ENCODE results near the gene CATSPERB.
"Not testable (repeated sequence)": the region's sequence is repeated elsewhere in the genome, so short reads cannot be mapped to it uniquely, and the experiment has no call there.

Gene CATSPERB

DNA sequence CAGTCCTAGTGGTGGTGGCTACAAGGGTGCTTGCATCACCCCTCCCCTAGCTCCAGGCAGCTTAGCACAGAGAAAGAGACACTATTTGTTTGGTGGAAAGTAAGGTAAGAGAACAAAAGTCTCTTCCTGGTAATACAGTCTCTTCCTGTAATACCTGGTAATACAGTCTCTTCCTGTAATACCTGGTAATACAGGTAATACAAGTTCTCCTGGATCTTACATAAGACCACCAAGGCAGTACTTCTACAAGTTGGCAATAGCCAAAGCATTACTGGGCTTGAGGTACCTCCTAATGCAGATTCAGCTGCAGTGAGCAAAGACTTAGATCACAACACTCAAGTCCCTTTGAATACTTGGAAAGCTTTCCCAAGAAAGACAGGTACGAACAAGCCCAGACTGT, 77.0 kb downstream of the CATSPERB start:
- no peak for FAIRE-seq

DNA sequence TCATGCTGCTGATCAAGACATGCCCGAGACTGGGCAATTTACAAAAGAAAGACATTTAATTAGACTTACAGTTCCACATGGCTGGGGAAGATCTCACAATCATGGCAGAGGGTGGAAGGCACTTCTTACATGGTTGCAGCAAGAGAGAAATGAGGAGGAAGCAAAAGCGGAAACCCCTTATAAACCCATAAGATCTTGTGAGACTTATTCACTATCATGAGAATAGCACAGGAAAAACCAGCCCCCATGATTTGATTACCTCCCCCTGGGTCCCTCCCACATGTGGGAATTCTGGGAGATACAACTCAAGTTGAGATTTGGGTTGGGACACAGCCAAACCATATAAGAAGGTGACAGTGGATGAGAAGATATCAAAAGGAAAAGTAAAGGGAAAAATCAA, 78.4 kb downstream of the CATSPERB start:
- FAIRE-seq: no peak

DNA sequence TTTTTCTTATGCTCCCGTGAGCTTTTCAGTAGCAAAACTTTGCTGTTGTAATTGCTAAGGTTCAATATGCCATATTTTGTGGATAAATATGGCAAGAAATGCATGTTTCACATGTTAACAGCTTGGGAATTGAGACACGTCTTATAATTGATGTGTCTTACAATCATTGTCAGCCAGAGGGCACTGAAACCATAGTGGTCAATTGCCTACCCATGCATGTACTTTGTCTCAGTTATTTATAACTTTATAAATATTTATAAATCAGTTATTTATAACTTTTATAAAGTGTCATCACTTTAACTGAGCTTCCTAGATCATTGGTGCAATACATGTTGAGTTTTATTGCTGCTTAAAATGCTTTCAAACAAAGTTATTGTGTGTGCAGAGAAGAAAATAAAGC, 82.0 kb downstream of the CATSPERB start:
- FAIRE-seq: no peak

DNA sequence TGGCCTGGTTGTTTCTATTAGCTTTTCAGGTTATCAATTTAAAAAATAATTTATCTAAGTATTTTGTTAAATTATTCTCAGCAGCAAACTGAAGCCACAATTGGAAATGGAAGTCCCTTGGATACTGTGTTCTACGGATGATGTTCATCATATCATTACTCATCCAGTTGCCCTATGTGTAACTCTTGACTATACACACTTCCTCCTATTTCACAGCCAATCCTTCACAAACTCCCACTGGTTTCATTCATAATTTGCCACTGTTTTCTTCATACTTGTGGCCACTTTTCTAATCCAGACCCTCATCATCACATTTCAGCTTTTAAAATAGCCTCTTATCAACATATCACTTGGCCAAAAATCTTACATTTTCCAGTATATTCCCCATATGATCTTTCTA, 84.0 kb downstream of the CATSPERB start:
- FAIRE-seq: no peak

DNA sequence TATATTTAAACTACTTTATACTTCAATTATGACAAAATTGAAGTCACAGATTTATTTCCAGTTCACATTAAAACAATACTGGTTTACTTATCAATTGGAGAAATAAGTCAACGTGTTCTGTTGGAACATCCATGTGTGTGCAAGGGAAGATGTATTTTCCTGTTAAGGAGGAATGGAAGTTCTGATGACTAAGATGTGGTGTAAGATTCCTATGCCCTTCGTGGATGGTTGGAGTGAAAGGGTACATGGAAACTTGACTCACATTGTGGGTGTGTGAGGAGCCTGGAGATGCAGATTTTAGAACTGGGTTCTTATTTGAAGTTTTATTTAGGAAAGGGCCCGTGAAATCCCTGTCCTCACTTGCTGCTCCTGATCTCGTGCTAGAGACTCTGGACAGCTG, 95.3 kb downstream of the CATSPERB start:
- FAIRE-seq: no peak

DNA sequence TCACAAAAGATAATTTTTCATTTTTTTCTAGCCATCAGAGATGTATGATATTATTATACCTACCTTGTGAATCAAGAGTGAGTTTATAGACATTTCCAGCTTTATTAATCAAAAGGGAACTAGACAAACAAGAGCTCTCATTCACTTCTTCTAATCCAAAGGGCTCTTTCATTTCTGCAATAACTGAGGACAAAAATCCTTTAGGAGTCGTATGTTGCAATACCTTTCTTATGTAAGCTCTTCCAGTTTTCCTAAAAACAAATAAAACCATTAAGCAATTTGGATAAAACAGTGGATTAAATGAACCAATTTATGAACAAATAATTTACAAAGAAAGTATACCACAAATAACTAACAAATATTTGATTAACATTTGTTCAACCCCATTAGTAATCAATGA, 107.1 kb downstream of the CATSPERB start:
- FAIRE-seq: no peak

DNA sequence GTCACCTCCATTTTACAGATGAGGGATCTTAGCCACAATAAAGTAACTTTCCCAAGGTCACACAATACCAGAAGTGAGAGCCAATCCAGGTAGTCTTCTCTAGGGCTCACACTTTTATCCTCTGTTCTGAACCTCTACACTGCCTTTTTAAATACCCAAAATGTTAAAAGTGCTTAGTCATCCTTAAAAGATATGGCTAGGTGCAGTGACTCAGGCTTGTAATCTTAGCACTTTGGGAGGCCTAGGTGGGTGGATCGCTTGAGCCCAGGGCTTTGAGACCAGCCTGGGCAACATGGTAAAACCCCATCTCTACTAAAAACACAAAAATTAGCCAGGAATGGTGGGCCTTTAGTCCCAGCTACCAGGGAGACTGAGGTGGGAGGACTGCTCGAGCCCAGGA, 117.7 kb downstream of the CATSPERB start:
- no peak for FAIRE-seq

DNA sequence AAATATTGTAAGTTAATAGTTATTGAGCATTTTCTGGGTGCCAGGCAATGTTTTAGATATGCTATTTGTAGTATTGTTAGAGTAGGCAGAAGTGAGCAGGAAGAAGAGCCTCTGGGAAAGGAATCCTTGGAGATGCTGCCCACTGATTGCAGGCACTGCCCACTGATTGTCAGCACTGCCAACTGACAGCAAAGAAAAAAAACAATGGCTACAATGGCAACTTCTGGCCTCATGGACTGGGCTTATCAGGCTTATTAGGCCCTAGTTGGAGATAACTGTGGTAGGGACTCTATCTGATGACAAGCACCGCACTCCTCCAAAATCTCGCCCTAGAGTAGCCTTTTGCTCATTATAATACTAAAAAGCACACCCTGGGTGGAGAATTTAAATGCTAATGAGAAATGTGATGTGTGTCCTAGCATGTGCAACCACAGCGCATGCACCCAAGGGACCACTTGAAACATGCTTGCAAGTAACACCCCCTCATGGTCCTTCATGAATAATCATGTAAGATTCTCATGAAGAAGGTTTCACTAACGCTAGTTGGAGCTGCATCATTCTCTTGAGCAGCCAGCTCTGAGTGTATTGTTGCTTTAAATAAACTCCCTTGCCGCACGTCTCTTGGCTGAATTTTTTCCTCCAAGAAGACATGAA, 118.3 kb downstream of the CATSPERB start:
- FAIRE-seq: no peak

DNA sequence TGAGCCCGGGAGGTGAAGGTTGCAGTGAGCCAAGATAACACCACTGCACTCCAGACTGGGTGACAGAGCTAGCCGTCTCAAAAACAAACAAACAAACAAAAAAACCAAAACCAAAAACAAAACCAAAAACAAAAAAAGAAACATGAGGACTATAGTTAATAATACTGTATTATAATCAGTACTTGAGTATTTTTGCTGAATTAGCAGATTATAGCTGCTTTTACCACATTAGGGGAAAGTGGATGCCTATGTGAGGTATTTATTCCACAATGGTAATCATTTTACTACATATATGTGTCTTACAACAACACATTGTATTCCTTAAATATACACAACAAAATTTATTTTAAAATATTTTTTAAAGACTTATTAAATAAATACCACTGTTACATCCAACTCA, 120.4 kb downstream of the CATSPERB start:
- no peak for FAIRE-seq

DNA sequence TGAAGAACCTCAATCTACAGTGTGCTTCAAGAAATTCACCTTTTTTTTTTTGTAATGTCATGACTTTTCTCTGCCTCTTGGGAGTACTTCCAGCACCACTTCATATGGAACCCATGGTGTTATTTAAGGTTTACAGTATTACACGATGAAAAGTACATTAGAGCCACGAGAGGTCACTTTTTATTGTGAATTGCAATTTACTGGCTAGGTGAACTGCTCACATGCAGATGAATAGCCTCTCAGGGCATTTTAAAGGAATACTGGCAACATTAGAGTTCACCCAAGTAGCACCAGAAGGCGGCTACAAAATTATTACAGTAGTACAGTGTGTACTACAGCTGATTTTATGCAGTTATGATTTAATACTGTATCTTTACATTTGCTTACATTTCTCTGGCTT, 122.7 kb downstream of the CATSPERB start:
- no peak for FAIRE-seq

DNA sequence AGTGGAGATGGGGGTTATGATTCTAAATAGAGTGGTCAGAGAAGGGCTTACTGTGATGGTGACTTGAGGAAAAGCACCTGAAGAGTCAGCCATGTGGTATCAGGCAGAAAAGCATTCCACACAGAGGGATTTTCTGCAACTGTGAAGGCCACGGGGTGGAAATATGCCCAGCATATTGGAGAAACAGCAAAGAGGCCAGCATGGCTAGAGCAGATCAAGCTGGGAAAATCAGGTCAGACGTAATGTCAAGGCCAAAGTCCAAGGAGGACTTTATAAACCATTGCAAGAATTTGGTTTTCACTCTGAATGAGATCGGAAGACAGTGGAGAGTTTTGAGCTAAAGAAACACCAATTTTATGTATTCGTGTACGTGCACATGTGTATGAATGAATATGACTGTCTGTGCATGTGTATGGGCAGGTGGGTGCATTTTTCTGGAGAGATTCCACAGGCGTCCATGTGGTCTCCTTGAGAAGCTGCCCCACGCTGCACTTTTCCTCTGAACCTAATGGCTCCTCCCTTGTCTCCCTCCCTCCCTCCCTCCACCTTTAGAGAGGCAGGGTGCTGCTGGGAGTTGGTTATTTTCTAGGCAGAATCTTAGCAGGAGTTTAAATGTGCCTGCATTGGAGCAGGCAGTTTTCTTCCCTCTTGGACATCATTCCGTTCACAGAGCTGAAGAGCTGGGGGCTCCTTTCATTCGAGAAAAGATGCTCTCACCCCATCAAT, 124.4 kb downstream of the CATSPERB start:
- no peak for FAIRE-seq

DNA sequence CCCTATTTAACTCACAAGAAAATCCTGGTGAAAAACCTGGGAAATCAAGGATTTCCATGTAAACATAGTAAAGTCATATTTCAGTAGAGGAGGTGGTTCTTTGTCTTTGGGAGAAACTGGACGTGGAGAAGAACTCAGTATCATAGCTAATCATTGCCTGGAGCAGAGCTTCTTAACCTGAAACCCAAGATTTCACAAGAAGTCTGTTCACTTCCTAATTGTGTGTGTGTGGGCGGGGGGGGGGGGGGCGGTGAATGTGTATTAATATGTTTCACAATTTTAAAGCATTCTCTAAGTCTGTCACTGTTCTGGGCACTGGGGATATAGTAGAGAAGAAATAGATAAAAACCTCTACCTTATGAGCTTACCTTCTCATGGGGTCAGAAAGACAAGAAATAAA, 125.0 kb downstream of the CATSPERB start:
- FAIRE-seq: no peak

DNA sequence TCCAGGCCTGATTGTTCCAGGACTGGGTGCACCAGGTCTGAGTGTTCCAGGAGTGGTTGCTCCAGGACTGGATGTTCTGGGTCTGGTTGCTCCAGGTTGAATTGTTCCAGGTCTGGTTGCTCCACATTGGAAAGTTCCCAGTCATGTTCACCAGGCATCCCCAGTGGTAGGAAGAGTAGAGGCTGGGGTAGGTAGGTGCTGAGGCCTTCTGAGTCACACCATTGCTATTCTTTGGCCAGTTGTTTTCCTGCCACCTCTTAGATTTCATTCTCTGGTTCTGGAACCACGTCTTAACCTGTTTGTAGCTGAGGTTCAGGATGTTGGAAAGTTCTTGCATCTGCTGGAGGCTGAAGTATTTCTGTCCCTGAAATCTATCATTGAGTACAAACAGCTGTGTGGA, 127.3 kb downstream of the CATSPERB start:
- not testable (repeated sequence) for FAIRE-seq

DNA sequence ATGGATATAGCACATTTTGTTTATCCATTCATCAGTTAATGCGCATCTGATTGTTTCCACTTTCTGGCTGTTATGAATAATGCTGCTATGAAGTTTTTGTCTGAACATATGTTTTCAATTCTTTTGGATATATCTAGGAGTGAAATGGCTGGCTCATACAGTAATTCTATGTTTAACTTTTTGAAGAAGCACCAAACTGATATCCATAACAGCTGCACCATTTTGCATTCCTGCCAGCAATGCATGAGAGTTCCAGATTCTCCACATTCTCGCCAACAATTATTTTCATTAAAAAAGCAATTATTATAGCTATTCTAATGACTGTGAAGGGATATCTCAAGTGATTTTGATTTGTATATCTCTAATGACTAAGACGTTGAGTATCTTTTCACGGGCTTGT, 131.9 kb downstream of the CATSPERB start:
- FAIRE-seq: no peak

DNA sequence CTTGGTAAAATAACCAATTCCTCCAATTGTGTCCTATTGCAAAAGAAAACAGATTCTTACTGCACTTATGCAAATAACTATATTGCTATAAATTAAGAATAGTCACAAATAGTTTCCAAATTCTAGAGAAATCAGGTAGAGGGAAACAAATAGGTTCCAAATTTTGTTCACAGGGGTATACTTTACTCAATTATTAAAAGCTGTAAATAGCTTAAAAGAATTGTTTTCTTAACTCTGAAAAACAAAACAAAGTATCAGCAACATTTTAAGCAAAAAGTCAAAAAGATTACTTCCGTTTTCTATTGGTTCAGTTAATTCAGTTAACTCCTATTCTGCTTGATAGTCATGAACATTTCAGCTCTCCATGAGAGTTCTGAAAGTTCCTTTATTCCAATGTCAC, 136.2 kb downstream of the CATSPERB start:
- FAIRE-seq: no peak

DNA sequence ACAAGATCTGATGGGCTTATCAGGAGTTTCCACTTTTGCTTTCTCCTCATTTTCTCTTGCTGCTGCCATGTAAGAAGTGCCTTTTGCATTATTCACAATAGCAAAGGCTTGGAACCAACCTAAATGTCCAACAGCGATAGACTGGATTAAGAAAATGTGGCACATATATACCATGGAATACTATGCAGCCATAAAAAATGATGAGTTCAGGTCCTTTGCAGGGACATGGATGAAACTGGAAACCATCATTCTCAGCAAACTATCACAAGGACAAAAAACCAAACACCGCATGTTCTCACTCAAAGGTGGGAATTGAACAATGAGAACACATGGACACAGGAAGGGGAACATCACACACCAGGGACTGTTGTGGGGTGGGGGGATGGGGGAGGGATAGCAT, 137.9 kb downstream of the CATSPERB start:
- not testable (repeated sequence) for FAIRE-seq

DNA sequence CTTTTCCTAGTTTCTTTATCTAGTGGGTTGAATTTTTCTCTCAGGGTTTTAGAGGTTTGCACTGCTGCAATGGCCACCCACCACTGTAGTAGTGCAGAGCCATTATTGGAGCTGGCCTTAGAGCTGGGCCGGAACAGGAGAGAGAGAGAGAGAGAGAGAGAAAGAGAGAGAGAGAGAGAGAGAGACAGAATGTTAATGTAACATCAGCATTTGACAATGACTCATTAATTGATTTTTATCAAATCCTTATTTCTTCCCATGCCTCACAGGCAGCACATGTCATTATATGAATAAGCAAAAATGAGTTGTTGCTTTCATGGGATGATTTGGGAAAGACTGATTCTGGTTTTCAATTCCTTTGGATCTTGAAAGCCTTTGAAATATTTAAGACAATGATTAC, 145.5 kb downstream of the CATSPERB start:
- no peak for FAIRE-seq

DNA sequence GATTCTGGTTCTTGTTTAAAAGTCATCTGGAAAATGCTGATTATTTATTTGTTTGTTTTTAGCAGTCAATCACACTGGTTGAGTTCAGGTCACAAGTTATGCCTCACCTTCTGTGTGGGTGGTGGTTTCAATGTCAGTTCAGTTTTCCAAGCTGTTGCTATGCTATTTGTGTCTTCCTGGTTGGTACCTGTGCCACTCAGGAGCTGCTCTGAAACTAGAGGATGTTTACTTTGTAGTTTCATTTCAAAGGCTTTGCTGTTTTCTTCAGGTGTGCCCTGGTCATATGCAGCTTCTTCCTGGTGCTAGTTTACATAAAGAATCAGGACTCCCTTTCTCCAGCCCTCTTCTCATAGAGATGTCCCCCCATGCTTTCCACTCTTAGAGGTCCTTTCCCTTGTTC, 146.0 kb downstream of the CATSPERB start:
- no peak for FAIRE-seq

DNA sequence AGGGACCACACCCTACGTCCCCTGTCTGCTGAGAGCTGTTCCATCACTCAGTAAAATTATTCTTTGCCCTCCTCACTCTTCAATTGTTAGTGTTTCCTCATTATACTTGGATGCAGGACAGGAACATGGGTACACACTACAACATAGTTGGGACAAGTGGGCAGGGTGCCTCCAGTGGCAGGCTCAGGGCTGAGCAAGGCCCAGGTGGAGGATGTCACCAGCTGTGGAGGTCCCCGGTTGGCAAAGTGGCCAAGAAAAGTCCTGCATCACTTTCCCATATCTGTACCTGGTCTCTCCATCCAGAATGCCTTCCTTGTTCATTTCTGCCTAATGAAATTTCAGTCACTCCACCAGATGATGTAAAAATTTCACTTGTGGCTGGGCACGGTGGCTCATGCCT, 149.1 kb downstream of the CATSPERB start:
- no peak for FAIRE-seq

DNA sequence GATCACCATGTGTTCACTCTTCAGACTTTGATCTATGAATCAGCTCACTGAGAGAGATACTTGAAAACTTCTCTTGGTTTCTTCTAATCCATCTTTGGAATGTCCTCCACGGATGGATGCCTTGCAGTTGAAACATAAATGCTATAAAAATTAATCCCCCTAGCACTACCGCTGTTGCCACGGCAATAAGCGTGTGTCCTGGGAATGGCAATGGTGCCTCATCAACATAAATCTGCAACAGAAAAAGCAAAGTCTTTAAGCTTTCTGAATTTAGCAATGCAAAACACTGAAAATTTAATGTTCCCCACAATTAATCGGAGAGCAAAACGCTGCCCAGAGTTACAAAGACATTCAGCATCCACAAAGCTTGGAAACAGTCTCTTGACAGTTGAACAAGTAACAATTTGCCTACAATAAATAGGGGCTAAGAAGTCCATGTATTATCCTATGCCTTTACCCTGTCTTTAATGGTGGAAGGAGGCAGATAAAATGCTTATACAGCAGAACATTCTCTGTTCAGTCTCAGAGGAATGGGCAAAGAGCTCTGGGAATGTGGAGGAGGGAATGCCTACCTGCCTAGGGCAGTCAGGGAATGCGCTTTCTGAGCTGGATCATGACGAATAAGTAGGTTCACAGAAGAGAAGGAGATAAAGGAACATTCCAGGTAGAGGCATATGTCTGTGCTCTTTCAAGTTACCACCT, 150.9 kb downstream of the CATSPERB start:
- no peak for FAIRE-seq

DNA sequence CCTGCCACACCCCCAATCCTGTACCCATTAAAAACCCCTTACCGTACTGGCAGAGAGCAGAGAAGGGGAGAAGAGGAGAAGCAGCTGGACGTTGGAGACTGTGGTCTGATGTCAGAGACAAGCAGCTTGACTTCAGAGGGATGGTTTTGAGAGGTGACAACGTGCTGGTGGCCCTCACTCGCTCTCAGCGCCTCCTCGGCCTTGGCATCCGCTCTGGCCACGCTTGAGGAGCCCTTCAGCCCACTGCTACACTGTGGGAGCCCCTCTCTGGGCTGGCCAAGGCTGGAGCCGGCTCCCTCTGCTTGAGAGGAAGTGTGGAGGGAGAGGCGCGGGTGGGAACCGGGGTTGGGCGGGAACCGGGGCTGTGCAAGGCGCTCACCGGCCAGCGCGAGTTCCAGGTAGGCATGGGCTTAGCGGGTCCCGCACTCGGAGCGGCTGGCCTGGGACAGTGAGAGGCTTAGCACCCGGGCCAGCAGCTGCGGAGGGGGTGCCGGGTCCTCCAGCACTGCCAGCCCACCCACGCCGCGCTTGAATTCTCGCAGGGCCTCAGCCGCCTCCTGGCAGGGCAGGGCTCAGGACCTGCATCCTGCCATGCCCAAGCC, 154.2 kb downstream of the CATSPERB start:
- no peak for FAIRE-seq

DNA sequence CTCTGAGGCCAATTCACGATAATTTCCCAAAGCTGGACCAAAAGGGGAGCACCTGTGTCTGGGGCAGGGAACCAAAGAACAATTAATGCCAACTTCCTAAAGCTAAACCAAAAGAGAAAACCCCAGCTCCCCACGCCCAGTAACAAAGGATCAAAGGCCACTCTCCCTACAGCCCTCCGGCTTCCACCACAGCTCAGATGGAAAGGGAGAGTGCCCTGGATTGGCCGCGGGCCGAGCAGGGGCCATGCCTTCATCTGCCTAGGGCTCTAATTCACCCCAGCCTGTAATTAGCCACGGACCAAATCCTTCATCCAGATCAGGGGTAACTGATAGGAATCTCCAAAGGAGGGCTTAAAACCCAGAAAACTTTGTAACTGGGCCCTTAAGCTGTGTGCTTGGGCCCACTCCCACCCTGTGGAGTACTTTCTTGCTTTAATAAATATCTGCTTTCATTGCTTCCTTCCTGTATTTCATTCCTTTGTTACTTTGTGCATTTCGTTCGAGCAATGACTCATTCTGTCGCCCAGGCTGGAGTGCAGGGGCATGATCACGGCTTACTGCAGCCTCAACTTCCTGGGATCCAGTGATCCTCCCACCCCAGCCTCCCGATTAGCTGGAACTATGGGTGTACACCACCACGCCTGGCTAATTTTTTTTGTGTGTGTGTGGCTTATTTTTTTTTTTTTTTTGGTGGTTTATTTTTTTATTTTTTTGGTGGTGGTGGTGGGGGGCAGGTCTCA, 156.2 kb downstream of the CATSPERB start:
- no peak for FAIRE-seq
